GM18511 (cell line): Measurements from ENCODE around the gene PTPN3.

Experiments used
- ATAC-seq: cut with Tn5 transposase; IDR thresholded peaks from one replicate; pipeline ENCODE4 v1.9.1; 2021; ENCODE audit warnings: mild to moderate bottlenecking, moderate library complexity; ENCODE audit not compliant: unreplicated experiment

Gene PTPN3

DNA sequence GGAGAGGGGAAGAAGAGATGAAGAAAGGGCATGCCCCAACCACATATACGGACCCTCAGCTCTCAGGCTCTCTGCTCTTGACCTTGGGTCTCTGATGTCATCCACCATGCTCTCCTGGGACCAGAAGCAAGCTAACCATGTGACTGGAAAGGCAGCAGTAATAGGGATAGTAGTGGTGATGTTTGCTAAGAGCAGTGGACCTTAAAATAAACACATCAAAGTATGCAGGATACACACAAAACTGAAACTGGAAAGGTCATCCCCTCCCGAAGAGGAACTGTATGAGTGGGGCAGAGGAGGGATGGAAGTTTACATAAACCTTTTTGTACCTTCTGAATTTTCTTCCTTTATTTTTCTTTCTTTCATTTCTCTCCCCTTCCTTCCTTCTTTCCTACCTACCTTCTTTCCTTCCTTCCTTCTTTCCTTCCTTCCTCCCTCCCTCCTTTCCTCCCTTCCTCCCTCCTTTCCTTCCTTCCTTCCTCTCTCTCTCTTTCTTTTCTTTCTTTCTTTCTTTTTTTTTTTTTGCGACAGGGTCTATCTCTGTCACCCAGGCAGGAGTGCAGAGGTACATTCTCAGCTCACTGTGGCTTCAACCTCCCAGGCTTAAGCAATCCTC, 8.1 kb upstream of the PTPN3 start:
- no peak for ATAC-seq

DNA sequence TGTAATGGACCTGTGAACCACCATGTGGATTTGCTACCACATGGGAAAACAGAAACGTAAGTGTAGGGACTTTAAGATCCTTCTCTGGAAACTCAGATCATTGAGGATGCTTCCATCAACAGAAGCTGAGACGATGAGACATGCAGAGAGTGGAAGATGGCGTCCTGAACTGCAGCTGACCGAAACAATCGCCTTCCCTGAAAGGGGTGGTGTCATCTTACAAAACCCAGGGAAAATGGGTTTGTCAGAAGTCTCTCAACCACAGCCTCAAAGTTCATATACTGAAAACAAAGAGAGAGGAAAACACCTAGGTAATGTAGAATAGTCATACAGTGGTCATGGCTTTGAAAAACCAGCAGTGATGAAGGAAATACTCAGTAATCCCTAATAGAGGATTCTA, 6.6 kb upstream of the PTPN3 start:
- ATAC-seq = no peak

DNA sequence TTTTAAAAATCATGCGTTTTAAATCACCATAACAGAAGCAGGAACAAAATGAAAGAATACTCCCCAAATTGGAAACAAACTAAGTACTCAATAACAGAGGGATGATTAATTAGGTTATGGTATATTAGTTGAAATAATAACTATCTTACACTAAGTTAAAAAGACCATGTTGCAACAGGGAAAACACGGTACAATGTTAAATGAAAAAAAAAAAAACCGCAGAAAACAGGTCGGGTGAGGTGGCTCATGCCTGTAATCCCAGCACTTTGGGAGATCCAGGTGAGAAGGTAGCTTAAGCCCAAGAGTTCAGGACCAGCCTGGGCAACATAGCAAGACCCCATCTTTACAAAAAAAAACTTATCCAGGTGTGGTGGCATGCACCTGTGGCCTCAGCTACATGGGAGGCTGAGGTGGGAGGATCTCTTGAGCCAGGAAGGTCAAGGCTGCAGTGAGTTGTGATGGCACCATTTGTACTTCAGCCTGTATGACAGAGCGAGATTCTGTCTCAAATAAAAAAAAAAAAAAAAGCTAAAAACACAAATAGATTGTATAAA, 2.4 kb upstream of the PTPN3 start:
- no peak for ATAC-seq

DNA sequence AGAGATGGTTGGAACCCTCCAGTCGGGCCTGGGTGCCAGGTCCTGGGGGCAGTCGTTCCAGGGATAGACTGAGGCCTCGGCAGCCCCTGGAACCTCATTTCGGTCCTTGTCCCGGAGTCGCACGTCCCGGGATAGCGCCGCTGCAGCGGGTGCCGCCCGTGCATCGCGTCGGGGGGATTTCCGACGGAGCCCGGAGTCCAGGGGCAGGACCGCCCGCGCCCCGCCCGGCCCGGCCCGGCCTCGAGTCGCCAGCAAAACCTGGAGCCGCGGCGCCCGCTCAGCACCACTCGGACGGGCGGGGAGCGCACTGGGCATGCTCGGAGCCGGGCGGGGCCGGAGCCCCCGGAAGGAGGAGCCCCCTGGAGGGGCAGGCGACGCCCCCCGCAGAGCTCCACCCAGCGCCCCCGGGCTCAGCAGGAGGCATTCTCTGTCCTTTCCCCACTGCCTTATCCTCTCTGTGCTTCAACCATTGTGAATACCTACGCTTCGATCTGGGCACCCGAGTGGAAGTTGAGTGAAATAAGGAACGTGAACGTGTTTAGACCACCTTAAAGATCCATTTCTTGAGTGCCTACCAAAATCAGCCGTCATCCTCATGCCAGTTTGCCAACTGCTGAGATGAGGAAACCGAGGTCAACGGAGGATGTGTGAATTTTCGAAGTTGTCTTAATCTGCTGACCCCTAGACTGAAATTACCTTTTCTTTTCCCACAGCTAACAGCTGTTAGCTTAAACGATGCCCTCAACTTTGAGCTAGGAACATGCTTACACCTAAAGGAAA, 1.7 kb upstream of the PTPN3 start:
- no peak for ATAC-seq

DNA sequence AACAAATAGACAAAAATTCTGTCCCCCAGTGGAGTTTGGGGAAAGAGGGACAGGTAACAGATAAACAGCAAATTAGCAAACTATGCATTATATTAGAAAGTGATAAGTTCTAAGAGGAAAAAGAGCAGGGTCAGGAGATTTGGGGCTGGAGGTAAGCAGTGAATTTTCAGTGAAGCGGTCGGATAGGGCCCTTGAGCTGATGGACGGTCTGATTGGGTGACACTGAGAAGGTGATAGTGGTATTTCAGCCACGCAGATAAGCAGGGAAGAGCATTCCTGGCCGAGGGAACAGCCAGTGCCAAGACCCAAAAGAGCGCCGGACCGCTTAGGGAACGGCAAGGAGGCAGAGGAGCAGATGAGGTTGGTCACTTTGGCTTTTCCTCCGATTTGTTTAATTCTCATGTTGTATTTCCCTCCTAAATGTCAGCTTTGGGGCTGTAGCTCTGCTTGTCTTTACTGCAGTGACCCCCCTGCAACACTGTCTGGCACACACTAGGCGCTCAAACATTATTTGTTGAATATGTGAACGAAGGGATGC, 1.1 kb upstream of the PTPN3 start:
- ATAC-seq = no peak

DNA sequence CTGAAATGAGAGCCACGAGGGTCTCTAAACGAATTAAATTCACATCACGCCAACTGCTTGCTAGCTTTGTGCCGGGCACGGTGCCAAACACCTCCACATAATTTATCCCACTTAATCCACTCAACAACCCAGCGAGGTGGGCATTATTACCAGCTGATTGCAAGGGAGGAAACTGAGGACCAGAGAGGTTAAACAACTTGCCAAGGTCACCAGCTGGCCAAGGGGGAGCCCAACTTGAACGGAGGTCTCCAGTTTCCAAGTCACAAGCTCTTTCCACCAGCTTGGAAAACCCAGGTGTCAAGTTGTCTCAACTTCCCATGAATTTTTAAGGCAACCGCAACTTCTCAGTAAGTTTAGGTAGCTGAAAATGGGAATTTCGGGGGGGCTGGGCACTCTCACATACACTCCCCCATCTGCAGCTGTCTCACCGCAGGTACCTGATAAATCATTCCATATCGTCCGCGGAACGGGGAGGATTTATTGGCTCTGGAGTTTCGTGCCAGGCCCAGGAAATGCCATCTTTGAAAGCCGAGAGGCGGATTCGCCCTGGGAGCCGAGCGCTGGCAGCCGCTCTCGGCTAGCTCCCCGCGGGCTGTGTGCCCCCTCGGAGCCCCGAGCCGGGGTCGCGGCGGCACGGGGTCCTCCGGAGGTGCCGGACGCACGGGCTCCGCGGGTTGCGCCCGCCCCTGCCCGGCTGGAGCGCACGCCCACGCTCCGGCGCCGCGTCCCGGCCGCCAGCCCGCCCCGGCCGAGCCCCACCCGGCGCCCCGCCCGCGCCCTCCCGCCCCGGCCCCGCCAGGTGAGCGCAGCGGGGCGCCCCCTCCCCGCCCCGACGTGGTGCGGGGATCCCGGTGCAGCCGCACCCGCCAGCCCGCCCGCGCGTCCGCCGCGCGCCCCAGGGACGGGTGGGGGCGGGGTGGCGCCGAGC, 617 bp downstream of the PTPN3 start:
- no peak for ATAC-seq

DNA sequence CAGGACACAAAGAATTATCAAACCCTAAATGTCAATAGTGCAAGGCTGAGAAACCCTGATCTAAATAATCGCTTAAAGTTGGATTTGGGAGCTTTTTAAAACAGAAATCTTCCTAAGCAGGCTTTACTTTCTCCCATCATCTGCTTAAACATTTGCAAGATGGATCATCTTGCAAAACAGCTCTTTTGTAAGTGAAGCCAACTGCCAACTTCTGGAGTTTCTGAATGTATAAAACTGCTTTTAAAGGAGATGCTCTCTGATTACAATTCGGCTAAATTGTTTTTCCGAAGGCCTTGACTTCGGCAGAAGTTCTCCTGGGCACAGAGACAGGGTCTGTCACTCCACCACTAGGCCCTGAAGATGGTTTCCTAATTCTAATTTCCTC, 1.3 kb downstream of the PTPN3 start:
- ATAC-seq = no peak

DNA sequence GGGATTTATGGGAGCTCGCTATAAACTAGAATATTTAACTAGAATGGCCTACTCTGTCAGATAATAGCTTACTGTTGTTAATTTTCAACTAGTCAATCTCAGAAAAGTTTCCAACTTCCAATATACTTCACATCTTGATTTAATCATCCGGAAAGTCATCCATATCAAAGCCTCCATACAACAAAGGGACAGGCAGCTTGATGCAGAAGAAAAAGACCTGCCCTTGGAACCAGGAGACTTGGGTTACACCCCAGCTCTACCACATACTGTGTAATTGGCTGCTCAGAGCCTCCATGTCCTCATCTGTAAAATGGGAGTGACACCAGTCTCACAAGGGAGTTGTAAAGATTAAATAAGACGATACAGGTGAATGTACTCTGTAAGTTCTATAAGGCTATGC, 1.9 kb downstream of the PTPN3 start:
- no peak for ATAC-seq

DNA sequence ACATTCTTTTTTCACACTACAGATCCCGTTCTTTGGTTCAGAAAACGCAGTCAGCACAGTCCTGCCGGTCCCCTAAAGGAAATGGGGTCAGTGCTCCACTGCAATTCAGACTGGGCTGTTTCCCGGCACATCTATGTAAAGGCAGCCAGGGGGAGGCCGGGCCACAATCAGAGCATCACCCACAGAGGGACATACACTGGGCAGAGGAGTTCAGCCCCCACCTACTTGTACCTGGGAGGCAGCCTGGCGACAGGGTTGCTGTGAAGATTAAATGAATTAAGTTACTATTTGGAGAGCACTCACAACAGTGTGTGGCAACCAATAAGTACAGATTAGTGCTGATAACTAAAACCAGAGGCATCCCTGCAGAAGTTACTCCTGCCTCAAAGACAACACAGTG, 4.5 kb downstream of the PTPN3 start:
- ATAC-seq = no peak

DNA sequence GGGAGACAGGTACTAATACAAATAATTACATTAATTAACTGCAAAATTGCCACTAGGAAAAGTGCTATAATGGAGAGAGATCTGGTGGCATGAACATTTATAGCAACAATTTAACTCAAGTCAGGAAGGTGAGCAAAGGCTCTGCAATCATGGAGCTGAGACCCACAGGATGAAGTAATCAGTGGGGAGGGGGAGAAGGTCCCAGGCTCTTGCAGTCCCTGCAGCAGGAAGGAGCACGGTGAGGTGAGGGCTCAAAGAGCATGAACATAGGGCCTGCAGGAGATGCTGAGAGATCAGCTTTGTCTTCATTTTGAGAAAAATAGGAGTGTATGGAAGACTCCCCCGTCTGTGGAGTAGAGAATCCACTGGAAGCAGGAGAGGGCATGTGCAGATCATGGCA, 6.5 kb downstream of the PTPN3 start:
- ATAC-seq = no peak

DNA sequence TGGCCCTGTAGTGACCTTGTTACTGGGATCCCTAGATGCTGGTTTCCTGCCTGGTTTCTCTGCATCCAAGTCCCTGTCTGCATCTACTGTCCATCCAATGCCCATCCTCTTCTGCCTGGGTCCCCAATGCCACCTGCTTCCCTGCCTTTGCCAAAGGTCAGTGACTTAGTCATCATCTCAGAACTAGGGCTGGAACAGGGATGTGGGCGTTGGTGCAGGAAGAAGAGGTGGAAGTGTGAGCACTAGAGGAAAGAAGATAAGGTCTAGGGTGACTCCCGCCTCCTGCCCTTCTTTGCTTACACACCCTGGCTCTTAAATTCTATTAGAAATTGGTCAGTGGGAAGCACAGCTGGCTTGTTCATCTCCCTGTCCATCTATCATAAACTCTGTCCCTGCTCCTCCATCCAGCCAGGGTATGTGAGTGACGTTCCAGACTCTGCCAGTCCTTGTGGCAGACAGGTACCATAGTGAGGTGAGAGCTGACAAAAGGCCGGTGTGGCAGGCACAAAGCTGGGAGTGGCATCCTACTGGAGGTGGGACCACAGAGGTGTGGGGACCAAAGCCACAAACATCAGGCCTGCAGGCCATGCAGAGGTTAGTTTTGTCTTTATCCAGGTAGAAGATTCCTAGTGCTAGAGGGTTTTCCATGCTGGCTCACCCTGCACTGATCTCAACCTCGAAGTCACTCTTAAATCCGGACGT, 9.2 kb downstream of the PTPN3 start:
- ATAC-seq = no peak

DNA sequence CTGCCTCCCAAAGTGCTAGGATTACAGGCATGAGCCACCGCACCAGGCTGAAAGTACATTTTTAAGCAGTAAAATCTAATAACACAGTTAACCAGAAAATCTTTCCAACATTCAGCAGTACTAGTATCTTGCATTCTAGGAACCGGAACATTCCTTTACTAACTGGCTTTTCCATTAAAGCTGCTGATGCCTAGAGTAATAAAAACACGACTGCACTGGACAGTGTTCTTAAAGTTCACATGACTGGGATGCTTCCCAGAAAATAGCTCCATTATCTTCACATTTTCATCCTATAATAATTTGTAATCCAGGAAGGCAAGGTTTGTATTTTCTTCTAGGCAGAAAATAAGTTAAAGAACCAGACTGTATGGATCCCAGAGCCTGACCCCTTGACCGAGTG, 9.8 kb downstream of the PTPN3 start:
- no peak for ATAC-seq

DNA sequence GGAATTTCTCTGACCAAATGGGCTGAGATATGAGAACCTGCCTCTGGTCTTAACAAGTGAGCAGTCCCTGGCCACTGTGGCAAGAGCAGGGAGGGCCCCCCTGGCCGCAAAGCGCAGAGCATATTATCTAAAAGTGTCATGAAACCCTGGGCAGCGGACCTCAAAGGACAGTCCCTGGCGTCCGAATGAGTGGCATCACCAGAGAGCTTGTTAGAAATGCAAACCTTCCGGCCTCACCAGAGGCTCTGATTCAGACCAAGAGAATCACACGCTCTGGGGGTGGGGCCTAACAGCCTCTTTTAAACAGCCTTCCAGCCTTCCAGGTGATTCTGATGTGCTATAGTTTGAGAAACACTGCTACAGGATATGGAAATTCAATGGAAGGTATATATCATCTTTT, 10.9 kb downstream of the PTPN3 start:
- ATAC-seq = no peak

DNA sequence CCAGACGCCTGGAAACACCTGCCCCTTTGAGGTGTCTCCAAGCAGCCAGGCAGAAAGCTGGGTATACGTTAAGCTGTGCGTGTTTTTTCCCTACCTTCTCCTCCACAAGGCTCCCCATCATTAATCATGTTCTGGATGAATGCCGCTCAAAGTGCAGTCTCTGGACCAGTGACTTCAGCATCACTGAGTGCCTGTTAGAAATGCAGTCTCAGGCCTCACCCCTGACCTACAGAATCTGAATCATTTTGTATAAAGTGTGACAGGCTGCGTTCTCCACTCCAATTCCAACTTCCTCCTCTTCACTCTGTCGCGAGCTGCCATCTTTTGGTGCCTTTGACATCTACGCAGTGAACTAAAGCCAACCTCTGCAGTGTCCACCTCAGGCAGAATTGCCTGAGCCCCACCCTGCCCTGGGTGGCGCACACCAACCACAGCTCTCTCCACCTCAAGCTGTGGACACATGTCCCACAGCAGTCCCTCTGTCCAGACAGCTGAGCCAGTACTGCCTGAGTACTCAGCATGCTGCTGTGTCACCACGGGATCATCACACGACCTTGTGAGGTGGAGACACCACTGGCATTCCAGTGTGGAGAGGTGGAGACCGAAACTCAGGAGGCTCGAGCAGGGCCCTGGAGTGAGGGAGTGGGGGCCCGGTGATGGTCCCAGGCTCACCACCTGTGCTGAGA, 14.2 kb downstream of the PTPN3 start:
- ATAC-seq = no peak

DNA sequence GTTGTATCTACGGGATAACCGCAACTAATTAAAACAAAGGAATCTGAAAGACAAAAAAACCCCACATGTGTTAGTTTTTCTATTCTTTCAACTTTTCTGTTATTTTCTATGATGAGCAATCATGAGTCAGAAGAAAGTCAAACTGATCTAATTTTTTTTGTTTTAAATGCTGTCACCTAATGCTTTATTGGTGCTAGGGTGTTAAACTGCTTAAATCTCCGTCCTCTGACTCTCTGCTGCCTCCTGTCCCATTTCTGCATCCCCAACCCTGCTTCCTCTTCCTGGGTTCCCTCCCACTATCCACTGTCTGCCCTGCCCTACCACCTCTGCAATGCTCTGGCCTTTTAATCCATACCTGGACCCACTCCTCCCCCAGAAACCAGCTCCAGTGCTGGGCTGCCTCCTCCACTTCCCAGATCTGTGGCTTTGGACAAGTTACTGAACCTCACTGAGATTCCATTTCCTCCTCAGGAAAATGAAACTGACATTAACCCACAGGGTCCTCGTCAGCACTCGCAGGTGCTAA, 15.7 kb downstream of the PTPN3 start:
- ATAC-seq = no peak

DNA sequence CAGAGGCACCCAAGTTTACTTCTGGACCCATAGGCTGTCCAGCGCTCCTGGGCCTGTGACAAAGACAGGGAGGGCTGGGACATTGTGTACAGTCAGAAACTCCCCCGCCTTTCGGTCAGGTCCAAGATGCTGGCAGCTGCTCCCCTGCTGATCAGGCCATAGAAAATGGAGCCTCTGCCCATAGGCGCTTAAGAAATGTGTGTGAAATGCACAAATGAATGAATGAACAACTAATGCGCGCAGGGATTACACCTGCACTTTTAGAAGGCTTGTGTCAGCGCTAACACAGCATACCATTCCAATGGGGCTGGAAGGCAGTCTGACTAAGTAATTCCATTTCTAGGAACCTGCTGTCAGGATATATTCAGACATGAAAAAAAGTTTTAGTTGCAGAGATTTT, 16.3 kb downstream of the PTPN3 start:
- no peak for ATAC-seq

DNA sequence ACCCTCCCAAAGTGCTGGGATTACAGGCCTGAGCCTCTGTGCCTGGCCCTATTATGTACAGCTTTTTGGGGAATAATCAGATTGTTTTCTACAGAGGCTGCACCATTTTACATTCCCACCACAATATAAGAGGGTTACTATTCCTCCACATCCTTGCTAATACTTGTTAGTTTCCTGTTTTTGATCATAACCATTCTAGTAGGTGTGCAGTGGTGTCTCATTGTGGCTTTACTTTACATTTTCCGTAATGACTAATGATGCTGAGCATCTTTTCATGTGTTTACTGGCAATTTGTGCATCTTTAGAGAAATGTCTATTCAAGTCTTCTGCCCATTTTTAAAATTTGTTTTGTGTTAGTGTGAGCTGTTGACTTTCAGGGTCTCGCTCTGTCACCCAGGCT, 18.3 kb downstream of the PTPN3 start:
- no peak for ATAC-seq

DNA sequence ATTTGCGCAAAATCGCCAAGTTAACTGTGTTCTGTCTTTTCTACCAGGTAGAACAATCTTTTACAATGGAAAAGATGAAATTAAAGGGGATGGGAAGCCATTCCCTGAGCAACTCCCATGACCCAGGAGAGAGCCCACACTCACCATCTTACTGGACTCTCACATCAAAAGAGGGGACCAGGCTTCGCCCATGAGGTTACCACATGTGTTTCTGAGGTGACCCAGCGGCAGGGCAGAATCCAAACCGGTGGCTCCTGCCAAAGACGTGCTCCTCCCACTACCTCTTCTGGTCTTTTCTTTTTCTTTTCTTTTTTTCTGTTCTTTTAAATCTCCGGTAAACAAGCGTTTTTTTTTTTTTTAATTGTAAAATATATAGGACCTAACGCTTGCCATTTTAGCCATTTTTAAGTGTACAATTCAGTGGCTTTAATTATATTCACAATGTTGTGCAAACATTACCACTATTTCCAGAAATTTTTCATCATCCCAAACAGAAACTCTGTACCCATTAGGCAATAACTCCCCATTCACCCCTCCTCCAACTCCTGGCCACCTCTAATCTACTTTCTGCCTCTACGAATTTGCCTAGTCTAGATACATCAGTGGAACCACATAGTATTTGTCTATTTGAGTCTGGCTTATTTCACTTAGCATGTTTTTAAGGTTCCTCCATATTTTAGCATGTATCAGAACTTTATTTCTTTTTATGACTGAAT, 19.3 kb downstream of the PTPN3 start:
- no peak for ATAC-seq

DNA sequence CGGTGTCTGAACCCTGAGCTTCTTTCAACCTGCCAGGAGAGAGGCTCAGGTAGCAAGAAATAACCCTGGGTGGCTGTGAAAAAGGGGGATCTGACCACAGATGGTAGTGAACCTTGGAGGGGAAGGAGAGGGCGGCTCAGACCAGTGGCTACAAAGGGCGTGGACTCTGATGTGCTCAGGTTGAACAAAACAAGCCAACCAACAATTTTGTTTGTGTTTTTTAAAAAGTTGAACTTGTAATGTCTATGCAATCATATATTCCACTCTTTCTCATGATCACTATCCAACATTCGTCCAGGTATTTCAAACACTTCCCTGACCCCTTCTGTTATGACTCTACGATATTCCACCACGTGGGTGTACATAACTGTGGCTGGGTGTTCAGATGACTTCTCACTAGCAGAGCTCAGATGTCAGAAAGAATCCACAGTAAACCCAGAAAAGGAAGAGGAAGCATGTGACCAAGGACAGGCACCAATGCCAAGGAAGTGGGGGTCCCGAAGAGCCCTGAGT, 20.0 kb downstream of the PTPN3 start:
- ATAC-seq = no peak
